GM19025 (cell line): ENCODE measurements around the gene SIAH1.
"Not testable (repeated sequence)": the region's sequence is repeated elsewhere in the genome, so short reads cannot be mapped to it uniquely, and the experiment has no call there.

Experiments
- ATAC-seq: cut with Tn5 transposase; IDR thresholded peaks from one replicate; pipeline ENCODE4 v1.9.1; 2021; ENCODE audit warnings: mild to moderate bottlenecking, low read depth, moderate library complexity; ENCODE audit not compliant: unreplicated experiment

The SIAH1 gene

GRCh38 chr16:48340054-48340453 lies 45.2 kb downstream of the SIAH1 start:
- no peak for ATAC-seq

- no peak for ATAC-seq
Measured at GRCh38 chr16:48335961-48336360, 49.3 kb downstream of the SIAH1 start.

- ATAC-seq = no peak
Measured at GRCh38 chr16:48334325-48334724, 50.9 kb downstream of the SIAH1 start.

GRCh38 chr16:48332978-48333377 lies 52.2 kb downstream of the SIAH1 start:
- ATAC-seq = no peak

- ATAC-seq = no peak
Measured at GRCh38 chr16:48330841-48331192, 54.4 kb downstream of the SIAH1 start.

- ATAC-seq = no peak
Measured at GRCh38 chr16:48330189-48330840, 54.9 kb downstream of the SIAH1 start.

GRCh38 chr16:48329138-48329537 lies 56.1 kb downstream of the SIAH1 start:
- ATAC-seq = no peak

- no peak for ATAC-seq
Measured at GRCh38 chr16:48326915-48327314, 58.3 kb downstream of the SIAH1 start.

- ATAC-seq = no peak
Measured at GRCh38 chr16:48323783-48324775, 61.1 kb downstream of the SIAH1 start.

- no peak for ATAC-seq
Measured at GRCh38 chr16:48321317-48322036, 63.7 kb downstream of the SIAH1 start.

GRCh38 chr16:48318630-48319029 lies 66.6 kb downstream of the SIAH1 start:
- ATAC-seq = no peak

GRCh38 chr16:48317614-48318315 lies 67.4 kb downstream of the SIAH1 start:
- no peak for ATAC-seq

- no peak for ATAC-seq
Measured at GRCh38 chr16:48317026-48317425, 68.2 kb downstream of the SIAH1 start.

GRCh38 chr16:48313905-48314304 lies 71.3 kb downstream of the SIAH1 start:
- not testable (repeated sequence) for ATAC-seq

GRCh38 chr16:48310908-48311641 lies 74.1 kb downstream of the SIAH1 start:
- ATAC-seq = no peak
